DND-41 (cell line): ENCODE results near the gene NELL2.

Experiments used
- EZH2 ChIP-seq: IDR thresholded peaks from 3 replicates; pipeline ENCODE4 v1.6.1; 2012; ENCODE audit warnings: borderline replicate concordance, low read depth, mild to moderate bottlenecking, moderate library complexity, low read length, inconsistent platforms; ENCODE audit not compliant: severe bottlenecking
- TF ChIP-seq, protein P1 (sequence below): IDR thresholded peaks from 2 replicates; pipeline ENCODE4 v1.5.1; 2012; ENCODE audit warnings: borderline replicate concordance, low read length, moderate library complexity, mild to moderate bottlenecking; ENCODE audit not compliant: poor library complexity, severe bottlenecking; ENCODE audit errors: extremely low read depth

DNA sequence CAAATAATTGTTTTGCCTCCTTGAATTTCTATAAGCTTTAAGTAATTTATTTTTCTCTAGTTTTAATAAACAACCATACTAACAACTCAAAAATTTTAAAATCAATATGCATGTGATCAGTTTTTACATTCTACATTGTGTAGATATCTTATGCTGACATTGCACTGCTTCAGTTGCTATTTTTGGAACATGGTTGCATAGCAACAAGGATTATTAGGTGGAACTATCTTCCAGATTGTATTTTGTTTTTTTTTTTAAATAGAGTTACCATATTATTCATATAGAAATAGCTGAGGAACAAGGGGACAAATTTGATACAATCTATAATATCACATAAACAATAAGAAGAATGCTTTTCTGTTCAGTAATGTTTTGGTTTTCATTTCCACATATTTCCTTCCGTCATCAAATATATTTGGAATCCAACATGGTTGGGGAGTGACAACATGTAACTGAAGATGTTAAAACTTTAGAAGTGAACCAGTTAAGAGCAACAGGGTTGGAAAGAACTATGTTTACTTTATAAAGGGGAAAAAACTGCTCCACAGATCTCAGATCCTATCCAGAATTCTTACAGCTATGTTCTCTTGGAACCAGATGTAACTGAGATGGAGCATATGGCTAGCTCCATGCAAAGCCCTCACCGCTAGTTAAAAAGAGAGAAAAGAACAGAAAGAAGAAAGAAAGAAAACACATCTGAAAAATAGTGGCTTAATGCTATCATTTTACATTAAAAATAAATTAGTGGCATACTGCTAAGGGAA lies 235.5 kb downstream of the NELL2 start:
- TF ChIP-seq, protein P1, sequence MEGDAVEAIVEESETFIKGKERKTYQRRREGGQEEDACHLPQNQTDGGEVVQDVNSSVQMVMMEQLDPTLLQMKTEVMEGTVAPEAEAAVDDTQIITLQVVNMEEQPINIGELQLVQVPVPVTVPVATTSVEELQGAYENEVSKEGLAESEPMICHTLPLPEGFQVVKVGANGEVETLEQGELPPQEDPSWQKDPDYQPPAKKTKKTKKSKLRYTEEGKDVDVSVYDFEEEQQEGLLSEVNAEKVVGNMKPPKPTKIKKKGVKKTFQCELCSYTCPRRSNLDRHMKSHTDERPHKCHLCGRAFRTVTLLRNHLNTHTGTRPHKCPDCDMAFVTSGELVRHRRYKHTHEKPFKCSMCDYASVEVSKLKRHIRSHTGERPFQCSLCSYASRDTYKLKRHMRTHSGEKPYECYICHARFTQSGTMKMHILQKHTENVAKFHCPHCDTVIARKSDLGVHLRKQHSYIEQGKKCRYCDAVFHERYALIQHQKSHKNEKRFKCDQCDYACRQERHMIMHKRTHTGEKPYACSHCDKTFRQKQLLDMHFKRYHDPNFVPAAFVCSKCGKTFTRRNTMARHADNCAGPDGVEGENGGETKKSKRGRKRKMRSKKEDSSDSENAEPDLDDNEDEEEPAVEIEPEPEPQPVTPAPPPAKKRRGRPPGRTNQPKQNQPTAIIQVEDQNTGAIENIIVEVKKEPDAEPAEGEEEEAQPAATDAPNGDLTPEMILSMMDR = no peak
- TF ChIP-seq EZH2 = no peak
